HG02970 (cell line): ENCODE data around the gene NPAT.

Experiments used
- ATAC-seq: cut with Tn5 transposase; IDR thresholded peaks from one replicate; pipeline ENCODE4 v1.9.1; 2021; ENCODE audit warnings: mild to moderate bottlenecking, moderate library complexity, moderate number of reproducible peaks; ENCODE audit not compliant: unreplicated experiment, low FRiP score

Gene NPAT

DNA sequence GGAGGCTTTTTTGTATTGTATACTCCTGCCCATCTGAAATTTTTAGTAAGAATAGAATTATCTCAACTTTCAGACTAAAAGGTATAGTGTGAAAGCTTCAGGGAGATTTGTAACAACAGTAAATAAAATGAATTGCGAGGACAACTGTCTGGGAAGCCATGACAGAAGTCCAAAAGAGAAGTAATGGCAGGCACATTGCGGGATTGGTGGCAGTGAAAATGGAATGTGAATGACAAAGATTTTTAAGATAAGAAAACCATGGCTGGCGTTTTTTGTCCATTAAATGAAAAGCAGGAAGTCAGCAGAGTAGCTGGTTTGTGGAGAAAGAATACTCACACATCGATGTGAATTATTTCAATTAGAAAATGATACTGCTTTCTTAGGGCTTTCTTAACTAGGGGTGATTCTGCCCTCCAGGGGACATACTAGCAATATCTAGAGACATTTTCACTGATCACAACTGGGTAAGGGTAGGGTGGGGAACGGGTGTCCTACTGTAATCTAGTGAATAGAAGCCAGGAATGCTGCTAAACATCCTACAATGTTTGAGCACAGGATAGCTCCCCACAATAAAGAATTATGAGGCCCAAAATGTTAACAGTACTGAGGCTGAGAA, 1.6 kb downstream of the NPAT start:
- ATAC-seq, result no peak

DNA sequence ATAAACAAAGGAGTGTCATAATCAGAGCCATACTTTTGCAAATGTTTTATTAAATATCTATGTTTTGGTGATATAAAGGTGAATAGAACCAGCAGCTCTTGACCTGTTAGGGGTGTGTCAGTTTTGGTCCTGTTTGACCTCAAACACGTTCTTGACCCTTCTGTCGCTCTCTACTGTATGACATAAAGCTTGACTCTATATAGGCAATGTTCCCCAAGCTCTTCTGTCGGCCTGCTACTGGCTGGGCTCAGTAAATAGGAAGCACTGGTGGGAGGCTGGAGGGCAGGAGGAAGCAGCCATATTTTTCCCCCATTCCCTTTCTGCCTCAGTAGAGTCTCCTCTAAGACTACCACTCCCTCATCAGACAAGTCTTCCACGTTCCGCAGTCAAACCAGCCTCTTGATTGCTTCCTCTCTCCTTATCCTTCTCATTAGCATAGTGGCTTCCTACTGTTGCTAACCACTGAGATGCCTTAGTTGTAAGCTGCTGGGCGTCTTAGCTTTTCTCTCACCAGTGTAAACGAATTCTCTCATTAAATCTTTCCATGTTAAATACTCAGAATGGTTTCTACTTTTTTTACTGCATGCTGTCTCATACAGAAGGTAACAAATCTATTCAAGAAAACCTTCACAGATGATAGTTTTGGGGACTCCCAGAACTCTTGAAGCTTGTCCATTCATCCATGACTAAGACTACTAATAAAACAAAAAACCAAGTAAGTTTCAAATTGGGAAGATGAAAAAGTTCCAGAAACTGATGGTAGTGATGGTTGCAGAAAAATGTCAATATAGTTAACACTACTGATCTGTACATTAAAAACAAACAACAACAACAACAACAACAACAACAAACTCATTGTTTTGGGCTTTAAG, 3.3 kb downstream of the NPAT start:
- ATAC-seq, result no peak

DNA sequence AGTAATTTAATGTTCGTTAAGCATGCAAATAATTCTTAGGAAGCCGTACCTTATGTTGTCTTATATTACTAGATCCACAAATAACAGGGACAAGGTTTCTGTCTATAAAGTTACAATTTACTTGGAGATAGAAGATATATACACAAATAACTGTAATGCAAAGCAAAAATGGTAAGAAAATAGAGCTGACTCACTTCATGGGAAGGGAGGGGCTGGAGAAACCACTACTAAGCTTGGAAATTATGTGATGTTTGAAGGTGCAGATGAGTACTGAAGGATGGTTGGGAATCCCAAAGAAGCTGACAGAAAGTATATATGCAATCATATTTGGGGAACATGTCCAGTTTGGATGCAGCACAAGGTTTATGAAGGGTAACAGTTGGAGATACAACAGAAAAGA, 4.0 kb downstream of the NPAT start:
- no peak for ATAC-seq

DNA sequence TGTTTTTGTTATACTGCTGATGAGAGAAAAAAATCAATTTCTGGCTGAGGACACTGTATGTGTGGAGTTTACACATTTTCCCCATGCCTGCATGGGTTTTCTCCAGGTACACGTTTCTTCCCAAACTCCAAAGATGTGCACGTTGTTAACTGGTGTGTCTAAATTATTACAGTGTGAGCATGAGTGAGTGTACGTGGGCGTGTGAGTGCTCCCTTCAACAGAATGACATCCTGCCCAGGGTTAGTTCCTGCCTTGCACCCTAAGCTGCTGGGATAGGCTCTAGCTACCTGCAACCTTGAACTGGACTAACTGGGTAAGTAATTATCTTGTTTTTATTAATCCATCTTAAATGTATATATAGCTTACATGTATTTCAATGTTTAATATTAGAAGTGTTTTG, 5.5 kb downstream of the NPAT start:
- ATAC-seq, result no peak

DNA sequence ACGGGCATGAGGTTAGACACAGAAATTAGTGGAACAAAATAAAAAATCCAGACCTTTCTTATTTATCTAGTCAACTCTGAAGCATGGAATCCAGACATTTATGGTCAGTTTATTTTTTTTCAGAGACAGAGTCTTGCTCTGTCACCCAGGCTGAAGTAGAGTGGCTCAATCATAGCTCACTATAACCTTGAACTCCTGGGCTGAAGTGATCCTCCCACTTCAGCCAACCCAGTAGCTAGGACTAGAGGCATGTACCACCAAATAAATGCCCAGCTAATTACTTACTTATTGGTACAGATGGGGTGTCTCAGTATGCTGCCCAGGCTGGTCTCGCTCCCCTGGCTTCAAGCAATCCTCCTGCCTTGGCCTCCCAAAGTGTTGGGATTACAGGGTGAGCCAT, 8.7 kb downstream of the NPAT start:
- no peak for ATAC-seq

DNA sequence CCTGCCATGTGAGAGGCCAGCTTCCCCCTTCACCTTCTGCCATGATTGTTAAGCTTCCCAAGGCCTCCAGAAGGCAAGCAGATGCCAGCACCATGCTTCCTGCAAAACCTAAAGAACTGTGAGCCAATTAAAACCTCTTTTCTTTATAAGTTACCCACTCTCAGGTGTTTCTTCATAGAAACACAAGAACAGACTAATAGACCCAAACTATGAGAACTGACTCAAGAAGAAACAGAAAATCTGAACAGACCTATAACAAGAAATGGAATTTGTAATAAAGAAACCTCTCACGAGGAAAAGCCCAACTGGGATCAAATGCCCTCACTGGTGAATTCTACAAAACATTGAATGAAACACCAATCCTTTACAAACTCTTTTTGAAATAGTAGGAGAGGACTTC, 12.0 kb downstream of the NPAT start:
- ATAC-seq, result no peak

DNA sequence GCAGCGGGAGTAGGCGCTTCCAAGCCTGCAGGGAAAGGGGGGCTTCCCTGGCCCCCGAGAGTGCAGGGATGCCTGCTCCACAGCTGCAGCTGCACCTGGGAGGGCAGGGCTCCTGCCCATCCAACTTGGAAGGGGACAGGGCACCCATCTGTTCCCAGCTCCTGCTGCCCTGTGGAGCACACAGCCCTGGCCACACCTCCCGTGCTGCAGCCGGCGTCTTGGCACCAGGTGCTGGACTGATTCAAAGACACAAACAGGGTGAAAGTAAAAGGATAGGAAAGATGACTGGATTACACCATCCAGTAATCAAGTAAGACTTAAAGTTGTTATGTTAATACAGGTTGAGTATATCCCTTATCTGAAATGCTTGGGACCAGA, 14.8 kb downstream of the NPAT start:
- no peak for ATAC-seq

DNA sequence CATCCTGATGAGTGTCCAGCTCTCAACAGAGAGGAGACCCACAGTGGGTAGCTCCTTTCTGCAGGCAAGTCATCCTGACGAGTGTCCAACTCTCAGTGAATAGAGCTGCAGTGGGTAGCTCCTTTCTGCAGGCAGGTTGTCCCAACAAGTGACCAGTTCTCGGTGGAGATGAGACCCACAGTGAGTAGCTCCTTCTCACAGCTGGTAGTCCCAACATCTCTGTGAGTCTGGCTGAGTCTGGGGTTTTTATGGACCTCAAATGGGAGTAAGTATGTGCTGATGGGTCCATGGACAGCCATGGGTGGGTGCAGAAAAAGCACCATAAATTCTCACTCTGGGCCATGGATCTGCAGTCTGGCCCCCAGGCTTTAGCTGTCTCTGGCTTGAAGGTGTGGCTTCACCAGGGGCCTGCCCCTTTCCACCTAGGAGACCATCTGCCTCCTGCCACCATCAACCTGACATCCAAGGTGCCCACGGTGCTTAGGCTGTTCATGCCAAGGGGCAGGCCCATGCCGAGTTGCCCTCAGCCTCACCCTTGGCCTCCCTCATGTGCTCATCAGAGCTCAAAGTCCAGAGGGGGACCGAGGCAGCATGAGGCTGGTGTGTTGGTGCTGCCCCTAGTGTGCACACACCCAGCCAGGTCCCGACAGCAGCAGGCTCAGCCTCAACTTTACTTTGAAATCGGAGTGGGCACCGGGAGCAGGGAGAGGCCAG, 15.3 kb downstream of the NPAT start:
- no peak for ATAC-seq

DNA sequence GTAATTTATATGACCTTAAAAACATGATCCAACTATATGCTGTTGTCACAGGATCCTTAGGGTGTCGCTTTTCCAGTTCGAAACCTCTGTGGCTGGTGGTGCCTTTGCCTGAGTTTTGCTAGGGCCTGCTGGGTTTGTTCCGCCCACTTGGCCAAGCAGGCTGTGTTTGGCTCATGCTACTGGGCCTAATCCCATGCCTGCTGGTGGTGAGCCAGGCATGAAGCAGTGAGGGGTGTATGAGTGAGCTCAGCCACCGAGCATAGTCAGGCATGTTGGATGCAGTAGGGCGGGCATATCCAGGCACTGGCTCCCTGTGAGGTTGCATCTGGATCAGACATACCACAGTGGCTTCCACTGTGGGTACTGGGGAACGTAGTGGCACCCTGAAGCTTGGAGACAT, 16.3 kb downstream of the NPAT start:
- ATAC-seq, result no peak

DNA sequence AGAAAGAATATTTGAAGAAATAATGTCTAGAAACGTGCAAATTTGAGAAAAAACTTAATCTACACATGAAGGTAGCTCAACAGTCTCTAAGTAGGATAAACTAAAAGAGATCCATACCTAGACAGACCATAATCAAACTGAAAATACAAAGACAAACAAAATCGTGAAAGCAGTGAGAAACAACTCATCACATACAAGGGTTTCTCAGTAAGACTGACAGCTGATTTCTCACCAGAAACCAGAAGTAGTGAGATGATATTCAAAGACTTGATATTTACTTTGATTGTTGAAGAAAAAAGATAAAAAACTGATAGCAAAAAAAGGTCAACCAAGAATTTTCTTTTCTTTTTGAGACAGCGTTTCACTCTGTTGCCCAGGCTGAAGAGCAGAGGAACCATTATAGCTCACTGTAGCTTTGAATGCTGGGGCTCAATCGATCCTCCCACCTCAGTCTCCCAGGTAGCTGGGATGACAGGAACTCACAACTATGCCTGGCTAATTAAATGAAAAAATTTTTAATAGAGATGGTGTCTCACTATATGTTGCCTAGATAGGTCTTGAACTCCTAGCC, 17.4 kb downstream of the NPAT start:
- no peak for ATAC-seq

DNA sequence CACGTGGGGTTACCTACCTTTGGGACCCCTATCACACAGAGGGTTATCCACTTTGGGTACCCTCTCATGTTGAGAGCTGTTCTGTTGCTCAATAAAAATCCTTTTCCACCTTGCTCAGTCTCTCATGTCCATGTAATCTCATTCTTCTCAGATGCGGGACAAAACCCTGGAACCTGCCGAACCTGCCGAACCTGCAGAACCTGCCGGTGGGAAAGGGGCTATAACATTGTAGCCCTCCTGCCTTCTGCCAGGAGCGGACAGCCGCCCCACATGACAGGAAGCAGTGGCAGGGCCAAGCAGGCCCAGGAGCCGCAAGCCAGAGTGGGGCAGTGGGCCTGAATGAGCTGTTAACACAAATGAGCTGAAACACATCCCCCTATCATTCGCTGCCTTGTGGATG, 18.1 kb downstream of the NPAT start:
- no peak for ATAC-seq

DNA sequence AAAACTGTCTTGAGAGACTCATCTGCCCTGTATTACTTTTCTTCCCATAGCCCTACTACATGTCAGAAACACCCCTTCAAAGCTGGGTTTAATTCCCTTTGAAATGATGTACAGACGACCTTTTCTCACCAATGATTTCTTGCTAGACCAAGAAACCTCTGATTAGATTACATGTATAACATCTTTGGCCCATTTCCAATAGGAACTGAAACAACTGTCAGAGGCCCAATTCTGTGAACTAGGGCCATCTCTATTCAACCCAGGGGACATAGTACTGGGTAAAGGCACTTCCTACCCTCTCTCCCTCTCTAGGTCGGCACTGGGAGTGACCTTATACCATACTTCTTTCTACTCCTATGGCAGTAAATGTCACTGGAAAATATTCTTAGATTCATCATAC, 19.4 kb downstream of the NPAT start:
- no peak for ATAC-seq

DNA sequence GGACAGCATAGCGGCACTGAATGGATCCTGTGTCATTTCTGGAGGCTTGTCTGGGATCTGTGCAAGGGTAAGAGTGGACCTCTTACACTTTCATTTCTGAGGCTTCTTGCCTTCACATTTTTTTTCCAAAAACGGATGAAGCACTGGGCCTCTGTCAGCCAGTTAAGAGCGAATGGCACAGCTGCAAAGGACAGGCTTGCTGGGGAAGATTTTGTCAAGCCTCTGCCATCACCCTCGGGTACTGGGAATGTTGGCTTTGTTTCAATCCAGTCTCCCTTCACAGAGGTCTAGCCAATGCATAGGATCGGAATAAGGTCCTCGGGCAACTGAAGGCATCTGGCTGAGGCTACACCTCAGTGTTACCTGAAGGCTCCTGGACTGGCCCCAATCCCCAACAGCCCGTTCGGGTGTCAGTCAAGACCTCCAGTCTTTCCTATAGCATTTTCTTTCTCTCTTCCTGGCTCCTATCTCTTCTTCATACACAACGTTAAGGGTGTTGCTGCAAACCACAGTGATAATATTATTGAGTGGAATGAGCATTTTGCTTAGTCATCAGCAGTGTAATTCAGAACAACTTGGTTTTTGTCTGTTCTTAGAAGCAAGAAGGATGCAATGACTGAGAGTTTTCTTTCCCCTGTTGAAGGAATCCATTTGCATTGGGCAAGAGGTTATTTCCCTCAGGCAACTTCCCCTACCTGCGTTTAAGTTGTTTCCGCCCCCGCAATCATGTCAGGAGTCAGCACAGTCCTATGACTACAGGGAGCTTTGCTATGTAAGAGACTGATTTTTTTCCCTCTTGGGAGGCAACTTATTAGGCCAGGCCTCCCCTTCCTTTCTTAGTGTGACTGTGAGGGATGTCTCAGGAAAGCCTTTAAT, 22.8 kb downstream of the NPAT start:
- ATAC-seq, result peak; percentile 50

DNA sequence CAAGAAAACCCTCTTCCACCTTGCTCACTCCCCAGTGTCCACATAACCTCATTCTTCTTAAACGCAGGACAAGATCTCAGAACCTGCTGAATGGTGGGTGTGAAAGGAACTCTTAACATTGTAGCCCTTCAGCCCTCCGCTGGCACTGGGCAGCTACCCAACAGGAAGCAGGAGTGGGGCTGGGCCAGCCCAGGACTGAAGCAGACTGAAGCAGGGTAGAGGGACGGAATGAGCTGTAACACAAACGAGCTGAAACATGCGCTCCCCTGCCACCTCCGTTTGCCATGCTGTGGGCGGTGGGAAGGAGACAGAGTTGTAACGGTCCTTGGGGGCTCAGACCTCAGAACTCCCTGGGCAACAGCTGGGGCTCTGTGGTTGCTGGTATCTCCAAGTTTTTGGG, 23.6 kb downstream of the NPAT start:
- no peak for ATAC-seq

DNA sequence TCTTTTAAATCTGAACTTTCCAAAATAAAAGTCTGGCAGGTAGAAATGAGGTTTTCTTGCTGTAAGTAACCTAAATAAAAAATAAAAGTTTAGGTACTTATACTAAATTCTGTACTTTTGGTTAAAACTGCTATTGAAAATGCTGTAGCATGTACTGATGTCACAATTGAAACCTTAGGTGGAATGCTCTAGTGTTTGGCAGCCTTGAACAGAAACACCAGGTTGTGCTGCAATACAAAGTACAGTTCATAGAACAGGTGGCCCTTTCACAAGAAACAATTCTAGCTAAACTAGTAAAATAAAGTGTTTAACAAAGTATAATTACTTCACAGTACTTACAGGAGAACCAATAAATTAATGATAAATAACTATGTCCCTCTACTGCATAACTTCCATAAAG, 25.1 kb downstream of the NPAT start:
- ATAC-seq, result no peak

DNA sequence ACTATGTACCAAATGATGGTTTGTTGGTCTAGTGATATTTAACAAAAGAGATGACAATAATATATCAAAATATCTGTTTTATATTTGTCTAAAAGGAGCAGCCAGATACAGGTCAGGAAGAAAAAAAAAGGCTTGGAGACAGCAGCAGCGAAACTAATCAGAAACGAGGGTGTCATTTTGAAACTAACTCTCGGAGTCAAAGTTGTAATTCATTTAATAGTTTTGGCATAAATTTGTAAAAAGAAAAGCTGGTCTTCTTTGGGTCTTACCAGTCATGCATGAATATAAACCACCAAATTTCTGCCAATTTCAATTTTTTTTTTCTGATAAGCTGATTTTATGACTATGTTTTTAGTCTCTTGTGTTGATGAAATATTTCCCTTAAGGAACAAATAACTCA, 25.5 kb downstream of the NPAT start:
- no peak for ATAC-seq

DNA sequence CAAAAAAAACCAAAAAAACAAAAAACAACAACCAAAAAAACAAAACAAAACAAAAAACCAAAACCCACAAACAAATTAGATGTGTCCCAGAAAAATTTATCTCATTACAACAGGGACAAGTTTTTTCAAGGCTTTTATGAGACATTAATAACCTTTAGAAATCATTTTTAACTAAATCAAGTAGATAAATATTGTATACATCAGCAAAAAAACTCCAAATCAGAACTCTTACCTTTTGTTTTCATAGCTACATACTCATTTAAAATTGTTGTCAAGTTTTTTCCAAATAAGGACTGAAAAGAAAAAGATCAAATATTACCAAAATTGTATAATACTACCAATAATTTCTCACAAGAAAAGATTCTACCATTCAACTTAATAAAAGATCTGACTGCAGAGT, 28.7 kb downstream of the NPAT start:
- no peak for ATAC-seq

DNA sequence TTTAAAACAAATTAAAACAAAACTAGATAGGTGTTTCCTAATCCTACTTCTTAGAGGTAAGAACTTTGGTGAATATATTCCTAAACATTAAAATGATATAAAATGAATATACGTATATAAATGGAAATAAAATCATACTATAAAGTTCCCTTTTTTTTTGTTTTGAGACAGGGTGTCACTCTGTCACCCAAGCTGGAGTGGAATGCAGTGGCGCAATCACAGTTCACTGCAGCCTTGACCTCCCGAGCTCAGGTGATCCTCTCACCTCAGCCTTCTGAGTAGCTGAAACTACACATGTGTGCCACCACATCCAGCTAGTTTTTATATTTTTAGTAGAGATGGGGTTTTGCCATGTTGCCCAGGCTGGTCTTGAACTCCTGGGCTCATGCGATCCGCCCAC, 44.9 kb downstream of the NPAT start:
- ATAC-seq, result no peak

DNA sequence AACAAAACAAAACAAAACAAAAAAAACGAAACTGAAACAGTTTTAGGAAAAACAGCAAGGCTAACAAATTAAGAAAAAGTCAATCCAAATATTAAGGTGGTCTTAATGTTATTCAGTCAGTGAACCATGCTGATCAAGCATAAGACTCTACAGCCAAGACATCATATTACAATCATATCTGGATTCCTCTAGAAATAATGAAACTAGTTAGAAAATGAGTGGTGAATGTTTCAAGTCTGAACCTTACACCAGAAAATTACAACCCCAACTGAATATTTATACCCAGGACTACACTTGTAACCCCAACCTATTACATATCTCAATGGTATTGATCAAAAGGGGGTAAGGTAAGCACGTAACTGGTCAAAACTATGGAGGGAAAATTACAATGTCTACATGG, 52.3 kb downstream of the NPAT start:
- no peak for ATAC-seq

DNA sequence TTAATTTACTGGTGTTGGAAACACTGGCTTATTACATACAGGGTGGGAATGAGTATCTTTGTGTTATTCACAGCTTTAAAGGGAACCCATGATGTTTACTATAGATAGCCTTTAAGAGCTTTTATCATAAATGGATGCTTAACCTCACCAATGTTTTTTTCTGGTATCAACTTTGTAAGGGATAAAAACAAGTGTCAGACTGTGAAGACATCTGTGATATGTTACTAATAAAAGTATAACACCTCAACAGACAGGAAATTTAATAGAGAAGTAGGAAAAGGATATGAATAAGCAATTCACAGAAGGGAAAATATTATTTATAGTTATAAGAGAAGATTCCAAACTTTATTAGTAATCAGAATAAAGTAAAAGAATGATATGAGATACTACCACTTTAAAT, 54.8 kb downstream of the NPAT start:
- no peak for ATAC-seq
